HepG2 (cell line): ENCODE results near the gene CNTFR.
"Not testable (repeated sequence)": the region's sequence is repeated elsewhere in the genome, so short reads cannot be mapped to it uniquely, and the experiment has no call there.

Source experiments
- EZH2 ChIP-seq: conservative IDR thresholded peaks from 2 replicates; pipeline ENCODE4 v1.6.1; 2012; ENCODE audit warnings: mild to moderate bottlenecking, low read depth, low read length, moderate library complexity
- FLYWCH1 ChIP-seq: sonication (generic); formaldehyde crosslinking; IDR thresholded peaks from 2 replicates; pipeline ENCODE4 v1.8.1; 2023; ENCODE audit warnings: mild to moderate bottlenecking, missing genetic modification reagents
- JARID2 ChIP-seq: sonication (generic); formaldehyde crosslinking; IDR thresholded peaks from 2 replicates; pipeline ENCODE4 v1.8.1; 2023; ENCODE audit warnings: missing genetic modification reagents, inconsistent platforms; ENCODE audit not compliant: insufficient replicate concordance
- KDM5B ChIP-seq: sonication (generic); formaldehyde crosslinking; IDR thresholded peaks from 2 replicates; pipeline ENCODE4 v1.4.0; 2020; ENCODE audit warnings: missing genetic modification reagents, mild to moderate bottlenecking, borderline replicate concordance
- POLR2AphosphoS5 ChIP-seq: IDR thresholded peaks from 2 replicates; pipeline ENCODE4 v1.6.1; 2012; ENCODE audit warnings: low read depth, low read length
- RNF2 ChIP-seq: fragments of 450-650 bp; conservative IDR thresholded peaks from 2 replicates; pipeline ENCODE4 v1.6.1; 2016; ENCODE audit warnings: low read depth
- SMAD3 ChIP-seq: sonication (generic); formaldehyde crosslinking; IDR thresholded peaks from 2 replicates; pipeline ENCODE4 v1.4.0; 2020; ENCODE audit warnings: missing genetic modification reagents
- TCF7L2 ChIP-seq: IDR thresholded peaks from 2 replicates; pipeline ENCODE4 v1.6.1; 2011; ENCODE audit warnings: mild to moderate bottlenecking, low read depth, low read length, moderate library complexity
- ZFP1 ChIP-seq: IDR thresholded peaks from 2 replicates; pipeline ENCODE4 v1.6.1; 2016
- ZNF274 ChIP-seq: sonication (generic); formaldehyde crosslinking; IDR thresholded peaks from 2 replicates; pipeline ENCODE4 v1.5.1; 2020; ENCODE audit warnings: mild to moderate bottlenecking, missing genetic modification reagents
- TF ChIP-seq, protein P1 (sequence below): sonication (generic); formaldehyde crosslinking; IDR thresholded peaks from 2 replicates; pipeline ENCODE4 v1.9.0; 2021; ENCODE audit warnings: mild to moderate bottlenecking, missing genetic modification reagents
- TF ChIP-seq, protein P2 (sequence below): sonication (generic); formaldehyde crosslinking; IDR thresholded peaks from 2 replicates; pipeline ENCODE4 v1.5.0; 2020; ENCODE audit warnings: mild to moderate bottlenecking, missing genetic modification reagents, moderate library complexity
- TF ChIP-seq, protein P3 (sequence below), 2 experiments: IDR thresholded peaks; 2 replicates each; pipeline ENCODE4 v1.6.1; 2011 to 2012; ENCODE audit warnings: low read length in 2 of 2, borderline replicate concordance in 1 of 2, low read depth in 1 of 2, mild to moderate bottlenecking in 1 of 2, moderate library complexity in 1 of 2
- TF ChIP-seq, protein P4 (sequence below): sonication (generic); formaldehyde crosslinking; IDR thresholded peaks from 2 replicates; pipeline ENCODE4 v1.8.1; 2023; ENCODE audit warnings: missing genetic modification reagents, mild to moderate bottlenecking, borderline replicate concordance

DNA sequence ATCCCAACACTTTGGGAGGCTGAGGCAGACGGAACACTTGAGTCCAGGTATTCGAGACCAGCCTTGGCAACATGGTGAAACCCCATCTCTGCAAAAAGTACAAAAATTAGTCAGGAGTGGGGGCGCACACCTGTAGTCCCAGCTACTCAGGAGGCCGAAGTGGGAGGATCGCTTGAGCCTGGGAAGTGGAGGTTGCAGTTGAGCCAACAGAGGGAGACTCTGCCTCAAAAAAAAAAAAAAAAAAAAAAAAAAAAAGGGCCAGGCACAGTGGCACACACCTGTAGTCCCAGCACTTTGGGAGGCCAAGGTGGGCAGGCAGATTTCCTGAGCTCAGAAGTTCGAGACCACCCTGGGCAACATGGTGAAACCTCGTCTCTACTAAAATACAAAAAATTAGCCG is 49.8 kb upstream of the CNTFR start:
- TF ChIP-seq, protein P1, sequence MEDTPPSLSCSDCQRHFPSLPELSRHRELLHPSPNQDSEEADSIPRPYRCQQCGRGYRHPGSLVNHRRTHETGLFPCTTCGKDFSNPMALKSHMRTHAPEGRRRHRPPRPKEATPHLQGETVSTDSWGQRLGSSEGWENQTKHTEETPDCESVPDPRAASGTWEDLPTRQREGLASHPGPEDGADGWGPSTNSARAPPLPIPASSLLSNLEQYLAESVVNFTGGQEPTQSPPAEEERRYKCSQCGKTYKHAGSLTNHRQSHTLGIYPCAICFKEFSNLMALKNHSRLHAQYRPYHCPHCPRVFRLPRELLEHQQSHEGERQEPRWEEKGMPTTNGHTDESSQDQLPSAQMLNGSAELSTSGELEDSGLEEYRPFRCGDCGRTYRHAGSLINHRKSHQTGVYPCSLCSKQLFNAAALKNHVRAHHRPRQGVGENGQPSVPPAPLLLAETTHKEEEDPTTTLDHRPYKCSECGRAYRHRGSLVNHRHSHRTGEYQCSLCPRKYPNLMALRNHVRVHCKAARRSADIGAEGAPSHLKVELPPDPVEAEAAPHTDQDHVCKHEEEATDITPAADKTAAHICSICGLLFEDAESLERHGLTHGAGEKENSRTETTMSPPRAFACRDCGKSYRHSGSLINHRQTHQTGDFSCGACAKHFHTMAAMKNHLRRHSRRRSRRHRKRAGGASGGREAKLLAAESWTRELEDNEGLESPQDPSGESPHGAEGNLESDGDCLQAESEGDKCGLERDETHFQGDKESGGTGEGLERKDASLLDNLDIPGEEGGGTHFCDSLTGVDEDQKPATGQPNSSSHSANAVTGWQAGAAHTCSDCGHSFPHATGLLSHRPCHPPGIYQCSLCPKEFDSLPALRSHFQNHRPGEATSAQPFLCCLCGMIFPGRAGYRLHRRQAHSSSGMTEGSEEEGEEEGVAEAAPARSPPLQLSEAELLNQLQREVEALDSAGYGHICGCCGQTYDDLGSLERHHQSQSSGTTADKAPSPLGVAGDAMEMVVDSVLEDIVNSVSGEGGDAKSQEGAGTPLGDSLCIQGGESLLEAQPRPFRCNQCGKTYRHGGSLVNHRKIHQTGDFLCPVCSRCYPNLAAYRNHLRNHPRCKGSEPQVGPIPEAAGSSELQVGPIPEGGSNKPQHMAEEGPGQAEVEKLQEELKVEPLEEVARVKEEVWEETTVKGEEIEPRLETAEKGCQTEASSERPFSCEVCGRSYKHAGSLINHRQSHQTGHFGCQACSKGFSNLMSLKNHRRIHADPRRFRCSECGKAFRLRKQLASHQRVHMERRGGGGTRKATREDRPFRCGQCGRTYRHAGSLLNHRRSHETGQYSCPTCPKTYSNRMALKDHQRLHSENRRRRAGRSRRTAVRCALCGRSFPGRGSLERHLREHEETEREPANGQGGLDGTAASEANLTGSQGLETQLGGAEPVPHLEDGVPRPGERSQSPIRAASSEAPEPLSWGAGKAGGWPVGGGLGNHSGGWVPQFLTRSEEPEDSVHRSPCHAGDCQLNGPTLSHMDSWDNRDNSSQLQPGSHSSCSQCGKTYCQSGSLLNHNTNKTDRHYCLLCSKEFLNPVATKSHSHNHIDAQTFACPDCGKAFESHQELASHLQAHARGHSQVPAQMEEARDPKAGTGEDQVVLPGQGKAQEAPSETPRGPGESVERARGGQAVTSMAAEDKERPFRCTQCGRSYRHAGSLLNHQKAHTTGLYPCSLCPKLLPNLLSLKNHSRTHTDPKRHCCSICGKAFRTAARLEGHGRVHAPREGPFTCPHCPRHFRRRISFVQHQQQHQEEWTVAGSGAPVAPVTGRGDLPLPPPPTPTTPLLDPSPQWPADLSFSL (CRISPR knock-in tag), result not testable (repeated sequence)
- TF ChIP-seq POLR2AphosphoS5; ZNF274 (CRISPR knock-in tag); EZH2; RNF2; ZFP1 (CRISPR knock-in tag); KDM5B (CRISPR knock-in tag); TCF7L2; JARID2 (CRISPR knock-in tag); SMAD3 (CRISPR knock-in tag); FLYWCH1 (CRISPR knock-in tag): not testable (repeated sequence)
- TF ChIP-seq, protein P2, sequence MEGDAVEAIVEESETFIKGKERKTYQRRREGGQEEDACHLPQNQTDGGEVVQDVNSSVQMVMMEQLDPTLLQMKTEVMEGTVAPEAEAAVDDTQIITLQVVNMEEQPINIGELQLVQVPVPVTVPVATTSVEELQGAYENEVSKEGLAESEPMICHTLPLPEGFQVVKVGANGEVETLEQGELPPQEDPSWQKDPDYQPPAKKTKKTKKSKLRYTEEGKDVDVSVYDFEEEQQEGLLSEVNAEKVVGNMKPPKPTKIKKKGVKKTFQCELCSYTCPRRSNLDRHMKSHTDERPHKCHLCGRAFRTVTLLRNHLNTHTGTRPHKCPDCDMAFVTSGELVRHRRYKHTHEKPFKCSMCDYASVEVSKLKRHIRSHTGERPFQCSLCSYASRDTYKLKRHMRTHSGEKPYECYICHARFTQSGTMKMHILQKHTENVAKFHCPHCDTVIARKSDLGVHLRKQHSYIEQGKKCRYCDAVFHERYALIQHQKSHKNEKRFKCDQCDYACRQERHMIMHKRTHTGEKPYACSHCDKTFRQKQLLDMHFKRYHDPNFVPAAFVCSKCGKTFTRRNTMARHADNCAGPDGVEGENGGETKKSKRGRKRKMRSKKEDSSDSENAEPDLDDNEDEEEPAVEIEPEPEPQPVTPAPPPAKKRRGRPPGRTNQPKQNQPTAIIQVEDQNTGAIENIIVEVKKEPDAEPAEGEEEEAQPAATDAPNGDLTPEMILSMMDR (CRISPR knock-in tag), result not testable (repeated sequence)
- TF ChIP-seq, protein P3, sequence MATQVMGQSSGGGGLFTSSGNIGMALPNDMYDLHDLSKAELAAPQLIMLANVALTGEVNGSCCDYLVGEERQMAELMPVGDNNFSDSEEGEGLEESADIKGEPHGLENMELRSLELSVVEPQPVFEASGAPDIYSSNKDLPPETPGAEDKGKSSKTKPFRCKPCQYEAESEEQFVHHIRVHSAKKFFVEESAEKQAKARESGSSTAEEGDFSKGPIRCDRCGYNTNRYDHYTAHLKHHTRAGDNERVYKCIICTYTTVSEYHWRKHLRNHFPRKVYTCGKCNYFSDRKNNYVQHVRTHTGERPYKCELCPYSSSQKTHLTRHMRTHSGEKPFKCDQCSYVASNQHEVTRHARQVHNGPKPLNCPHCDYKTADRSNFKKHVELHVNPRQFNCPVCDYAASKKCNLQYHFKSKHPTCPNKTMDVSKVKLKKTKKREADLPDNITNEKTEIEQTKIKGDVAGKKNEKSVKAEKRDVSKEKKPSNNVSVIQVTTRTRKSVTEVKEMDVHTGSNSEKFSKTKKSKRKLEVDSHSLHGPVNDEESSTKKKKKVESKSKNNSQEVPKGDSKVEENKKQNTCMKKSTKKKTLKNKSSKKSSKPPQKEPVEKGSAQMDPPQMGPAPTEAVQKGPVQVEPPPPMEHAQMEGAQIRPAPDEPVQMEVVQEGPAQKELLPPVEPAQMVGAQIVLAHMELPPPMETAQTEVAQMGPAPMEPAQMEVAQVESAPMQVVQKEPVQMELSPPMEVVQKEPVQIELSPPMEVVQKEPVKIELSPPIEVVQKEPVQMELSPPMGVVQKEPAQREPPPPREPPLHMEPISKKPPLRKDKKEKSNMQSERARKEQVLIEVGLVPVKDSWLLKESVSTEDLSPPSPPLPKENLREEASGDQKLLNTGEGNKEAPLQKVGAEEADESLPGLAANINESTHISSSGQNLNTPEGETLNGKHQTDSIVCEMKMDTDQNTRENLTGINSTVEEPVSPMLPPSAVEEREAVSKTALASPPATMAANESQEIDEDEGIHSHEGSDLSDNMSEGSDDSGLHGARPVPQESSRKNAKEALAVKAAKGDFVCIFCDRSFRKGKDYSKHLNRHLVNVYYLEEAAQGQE (IDR thresholded peaks at IDR 0.05; ENCODE audit: borderline replicate concordance in 1 of 2, low read depth in 1 of 2, low read length in 2 of 2), result not testable (repeated sequence)
- TF ChIP-seq, protein P4, sequence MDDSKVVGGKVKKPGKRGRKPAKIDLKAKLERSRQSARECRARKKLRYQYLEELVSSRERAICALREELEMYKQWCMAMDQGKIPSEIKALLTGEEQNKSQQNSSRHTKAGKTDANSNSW (CRISPR knock-in tag), result not testable (repeated sequence)
